Fibroblast of lung (primary cell): Measurements from ENCODE around the gene KLHL10.

Experiments used
- CTCF ChIP-seq, 2 donors: IDR thresholded peaks in 1 of 2; conservative IDR thresholded peaks in 1 of 2; 1 replicate in 1 of 2; 2 replicates in 1 of 2; pipeline ENCODE4 v1.5.1; 2011 to 2012; ENCODE audit warnings: low read length in 2 of 2, control low read depth in 1 of 2, inconsistent platforms in 1 of 2, low read depth in 1 of 2, mild to moderate bottlenecking in 1 of 2
- EZH2 ChIP-seq: IDR thresholded peaks from 2 replicates; pipeline ENCODE4 v1.5.1; 2012; ENCODE audit warnings: low read length, control low read depth, mild to moderate bottlenecking; ENCODE audit errors: missing control alignments

DNA sequence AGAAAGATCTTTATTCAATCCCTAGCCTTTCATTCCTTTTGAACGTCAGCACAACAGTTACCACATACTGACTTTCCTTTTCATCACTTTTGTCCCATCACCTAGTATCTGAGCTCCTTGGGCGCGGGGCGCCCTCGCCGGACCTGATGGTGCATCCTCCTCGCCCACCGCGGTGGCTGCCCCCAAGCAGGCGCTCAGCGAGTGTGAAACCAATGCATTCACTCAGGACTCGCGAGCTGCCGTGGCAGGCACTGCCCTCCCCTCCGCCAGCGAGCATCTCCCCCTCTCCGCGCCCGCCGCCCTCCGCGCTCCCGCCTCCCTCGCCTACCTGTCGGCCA lies 26.8 kb downstream of the KLHL10 start:
- TF ChIP-seq CTCF (conservative IDR thresholded peaks at IDR 0.05 in 1 of 2, IDR thresholded peaks at IDR 0.05 in 1 of 2; ENCODE audit: low read depth in 1 of 2, low read length in 2 of 2) (no peak), EZH2 (no peak)
